Osteocyte (in vitro differentiated cells): Measurements from ENCODE around the gene SLC6A6. TPM values are rescaled to one million over a fixed set of nuclear protein-coding genes. Genes with fewer than 3 reads are reported as not detected.

Source experiments
- DNase-seq: peaks from one replicate; pipeline ENCODE4 v3.0.0; 2021; ENCODE audit warnings: mixed read lengths; ENCODE audit not compliant: unreplicated experiment; ENCODE audit errors: extremely low spot score
- H3K27ac Mint-ChIP-seq: one replicate; pipeline ENCODE4 v1.8.0; 2021; ENCODE audit warnings: mild to moderate bottlenecking, mixed read lengths; ENCODE audit not compliant: unreplicated experiment
- H3K27me3 Mint-ChIP-seq: one replicate; pipeline ENCODE4 v1.8.0; 2021; ENCODE audit warnings: mixed read lengths; ENCODE audit not compliant: unreplicated experiment
- H3K36me3 Mint-ChIP-seq: one replicate; pipeline ENCODE4 v1.8.0; 2021; ENCODE audit warnings: mixed read lengths; ENCODE audit not compliant: unreplicated experiment
- H3K4me1 Mint-ChIP-seq: one replicate; pipeline ENCODE4 v1.8.0; 2021; ENCODE audit warnings: mixed read lengths; ENCODE audit not compliant: unreplicated experiment
- H3K4me3 Mint-ChIP-seq: one replicate; pipeline ENCODE4 v1.8.0; 2021; ENCODE audit warnings: mild to moderate bottlenecking, moderate library complexity, mixed read lengths; ENCODE audit not compliant: unreplicated experiment
- H3K9me3 Mint-ChIP-seq: one replicate; pipeline ENCODE4 v1.8.0; 2021; ENCODE audit warnings: mixed read lengths; ENCODE audit not compliant: unreplicated experiment
- CTCF ChIP-seq: fragments of 200-600 bp; sonication (generic); IDR thresholded peaks from 2 replicates; pipeline ENCODE4 v1.5.0; 2021; ENCODE audit warnings: antibody characterized with exemption, mild to moderate bottlenecking, moderate library complexity
- total RNA-seq: library from RNA; stranded (reverse); gene quantifications from 2 replicates; pipeline ENCODE4 v1.2.1, GENCODE V29; 2021

SLC6A6 gene
- total RNA-seq, 1 donor from 2014 or later: 41.9 TPM

GRCh38 chr3:14536055-14536815 lies 133.8 kb downstream of the SLC6A6 start:
- DNase-seq: no peak
- TF ChIP-seq CTCF: no peak
- Mint-ChIP-seq H3K4me3 (no peak overlapping the region), H3K4me1 (peaks cover 4% of the 10 kb centered on the region), H3K36me3 (no peaks in the 10 kb centered on the region), H3K9me3 (no peaks in the 10 kb centered on the region), H3K27ac (no peak overlapping the region), H3K27me3 (peaks cover 3% of the 10 kb centered on the region)

GRCh38 chr3:14536837-14537589 lies 134.6 kb downstream of the SLC6A6 start:
- Mint-ChIP-seq H3K27ac (no peak overlapping the region), H3K36me3 (no peaks in the 10 kb centered on the region), H3K4me1 (peaks cover 4% of the 10 kb centered on the region), H3K9me3 (no peaks in the 10 kb centered on the region), H3K27me3 (peaks cover under 1% of the 10 kb centered on the region), H3K4me3 (no peak overlapping the region)
- TF ChIP-seq CTCF: no peak
- DNase-seq: no peak

GRCh38 chr3:14537590-14538450 lies 135.4 kb downstream of the SLC6A6 start:
- Mint-ChIP-seq H3K9me3 (no peaks in the 10 kb centered on the region), H3K4me3 (no peak overlapping the region), H3K27me3 (no peaks in the 10 kb centered on the region), H3K27ac (no peak overlapping the region), H3K4me1 (peaks cover 2% of the 10 kb centered on the region), H3K36me3 (no peaks in the 10 kb centered on the region)
- no peak for DNase-seq
- TF ChIP-seq CTCF: no peak

GRCh38 chr3:14538451-14539088 lies 136.2 kb downstream of the SLC6A6 start:
- no peaks in the 10 kb centered on the region for H3K27me3 Mint-ChIP-seq

More at GRCh38 chr3:14538451-14539088, 136.2 kb downstream of the SLC6A6 start:
- H3K4me3 Mint-ChIP-seq: no peak overlapping the region
- H3K4me1 Mint-ChIP-seq: no peaks in the 10 kb centered on the region
- no peaks in the 10 kb centered on the region for H3K36me3 Mint-ChIP-seq
- no peaks in the 10 kb centered on the region for H3K9me3 Mint-ChIP-seq
- no peak for DNase-seq
- H3K27ac Mint-ChIP-seq: no peak overlapping the region
- TF ChIP-seq CTCF: no peak

Other genes with a start within 250 kb of the SLC6A6 start
- 39.4 and 41.5 TPM in 2 replicates for gene XPC, start 224.0 kb upstream of the SLC6A6 start, total RNA-seq
- 9.9 and 10.0 TPM in 2 replicates for gene LSM3, start 223.8 kb upstream of the SLC6A6 start, total RNA-seq
- 0.18 and 0.35 TPM in 2 replicates for gene GRIP2, start 137.7 kb downstream of the SLC6A6 start, total RNA-seq
- 18.4 and 20.4 TPM in 2 replicates for gene CCDC174, start 249.2 kb downstream of the SLC6A6 start, total RNA-seq